Renal cortical epithelial cell (primary cell): ENCODE results near the gene TMTC2. TPM values are rescaled to one million over a fixed set of nuclear protein-coding genes. Genes with fewer than 3 reads are reported as not detected.
A peak's percentile ranks its signal among the peaks of the same experiment; 100 is the strongest.

ENCODE experiments used
- DNase-seq: peaks from one replicate; pipeline ENCODE4 v3.0.0-alpha.2; 2011; ENCODE audit warnings: low read depth
- total RNA-seq: library from RNA; depleted of rRNA; stranded (reverse); fragments of >200 nt; gene quantifications from 2 replicates; pipeline ENCODE4 v1.2.3, GENCODE V29; 2014

TMTC2 gene
- total RNA-seq, 1 donor from 2014 or later, result 11.1 TPM

GRCh38 chr12:82788594-82788993 lies 101.9 kb downstream of the TMTC2 start:
- no peak for DNase-seq

- no peak for DNase-seq
Observed at GRCh38 chr12:82789674-82790073, 103.0 kb downstream of the TMTC2 start.

- DNase-seq, result no peak
Observed at GRCh38 chr12:82793751-82794281, 107.1 kb downstream of the TMTC2 start.

- no peak for DNase-seq
Observed at GRCh38 chr12:82797480-82797879, 110.8 kb downstream of the TMTC2 start.

GRCh38 chr12:82800185-82800584 lies 113.5 kb downstream of the TMTC2 start:
- DNase-seq, result no peak

- no peak for DNase-seq
Observed at GRCh38 chr12:82801951-82802610, 115.4 kb downstream of the TMTC2 start.

GRCh38 chr12:82803201-82803600 lies 116.5 kb downstream of the TMTC2 start:
- DNase-seq, result no peak

GRCh38 chr12:82804601-82805000 lies 117.9 kb downstream of the TMTC2 start:
- no peak for DNase-seq

GRCh38 chr12:82805004-82805403 lies 118.3 kb downstream of the TMTC2 start:
- DNase-seq, result peak; percentile 6

GRCh38 chr12:82805812-82806497 lies 119.2 kb downstream of the TMTC2 start:
- DNase-seq, result peak; percentile 15

GRCh38 chr12:82807132-82807737 lies 120.5 kb downstream of the TMTC2 start:
- no peak for DNase-seq

- DNase-seq, result no peak
Observed at GRCh38 chr12:82810568-82810967, 123.9 kb downstream of the TMTC2 start.

- peak; percentile 70 for DNase-seq
Observed at GRCh38 chr12:82817368-82817767, 130.7 kb downstream of the TMTC2 start.

GRCh38 chr12:82818271-82819035 lies 131.7 kb downstream of the TMTC2 start:
- DNase-seq, result peak; percentile 64

- no peak for DNase-seq
Observed at GRCh38 chr12:82826505-82826904, 139.8 kb downstream of the TMTC2 start.

- no peak for DNase-seq
Observed at GRCh38 chr12:82832096-82832495, 145.4 kb downstream of the TMTC2 start.

GRCh38 chr12:82832981-82833380 lies 146.3 kb downstream of the TMTC2 start:
- no peak for DNase-seq

- DNase-seq, result no peak
Observed at GRCh38 chr12:82833481-82833880, 146.8 kb downstream of the TMTC2 start.

GRCh38 chr12:82835217-82835616 lies 148.5 kb downstream of the TMTC2 start:
- peak; percentile 24 for DNase-seq

- DNase-seq, result no peak
Observed at GRCh38 chr12:82838131-82838551, 151.4 kb downstream of the TMTC2 start.

- DNase-seq, result no peak
Observed at GRCh38 chr12:82838827-82839226, 152.1 kb downstream of the TMTC2 start.

GRCh38 chr12:82839796-82840195 lies 153.1 kb downstream of the TMTC2 start:
- no peak for DNase-seq
